HEK293 (cell line): ENCODE data around the gene IQCH.

Experiments
- CTCF ChIA-PET: fragments of 350-600 bp; formaldehyde crosslinking; extraction: SDS; loops from one replicate; lab custom pipeline; 2021; ENCODE audit warnings: antibody characterized with exemption; lab: Yijun Ruan, JAX
- POLR2A ChIA-PET: fragments of 300-600 bp; formaldehyde crosslinking; extraction: SDS; loops from one replicate; lab custom pipeline; 2020; ENCODE audit warnings: antibody characterized with exemption, inconsistent platforms; lab: Yijun Ruan, JAX
- H3K27ac ChIP-seq: fragments of 200-500 bp; sonication (Bioruptor generic); 2 replicates; pipeline ENCODE4 v1.5.1; 2014; ENCODE audit warnings: low read depth, low read length, control low read depth, inconsistent platforms; ENCODE audit errors: extremely low read depth
- H3K36me3 ChIP-seq, 2 experiments: fragments of 200-500 bp in 1 of 2; sonication (Bioruptor generic) in 1 of 2; 1 replicate in 1 of 2; 2 replicates in 1 of 2; pipeline ENCODE4 v1.5.1; 2014 to 2017; ENCODE audit warnings: inconsistent platforms in 2 of 2, low read length in 2 of 2; ENCODE audit not compliant: control insufficient read depth in 2 of 2, insufficient read depth in 1 of 2
- H3K4me1 ChIP-seq: fragments of 200-500 bp; sonication (Bioruptor generic); 2 replicates; pipeline ENCODE4 v1.5.1; 2014; ENCODE audit warnings: mild to moderate bottlenecking, low read length, inconsistent platforms; ENCODE audit not compliant: control insufficient read depth, insufficient read depth
- H3K4me3 ChIP-seq: 2 replicates; pipeline ENCODE4 v1.5.1; 2011; ENCODE audit warnings: low read depth, mild to moderate bottlenecking, control low read depth, low read length, moderate library complexity
- H3K9me3 ChIP-seq: fragments of 200-500 bp; sonication (Bioruptor generic); 2 replicates; pipeline ENCODE4 v1.5.1; 2014; ENCODE audit warnings: low read depth, low read length, inconsistent platforms; ENCODE audit not compliant: control insufficient read depth, insufficient read depth
- ZFP41 ChIP-seq: fragments of 450-650 bp; formaldehyde crosslinking; IDR thresholded peaks from 2 replicates; pipeline ENCODE4 v1.5.1; 2016; ENCODE audit warnings: missing biosample characterization, missing genetic modification characterization, borderline replicate concordance
- ZNF10 ChIP-seq: fragments of 450-650 bp; formaldehyde crosslinking; IDR thresholded peaks from 2 replicates; pipeline ENCODE4 v1.5.1; 2017; ENCODE audit warnings: missing biosample characterization, missing genetic modification characterization
- ZNF121 ChIP-seq: fragments of 450-650 bp; formaldehyde crosslinking; IDR thresholded peaks from 2 replicates; pipeline ENCODE4 v1.5.1; 2016; ENCODE audit warnings: missing biosample characterization, missing genetic modification characterization
- ZNF239 ChIP-seq: fragments of 450-650 bp; formaldehyde crosslinking; IDR thresholded peaks from 2 replicates; pipeline ENCODE4 v1.5.1; 2016; ENCODE audit warnings: missing biosample characterization, missing genetic modification characterization
- ZNF248 ChIP-seq: fragments of 450-650 bp; formaldehyde crosslinking; IDR thresholded peaks from 2 replicates; pipeline ENCODE4 v1.5.1; 2017; ENCODE audit warnings: missing biosample characterization, missing genetic modification characterization
- ZNF521 ChIP-seq: fragments of 450-650 bp; formaldehyde crosslinking; IDR thresholded peaks from 2 replicates; pipeline ENCODE4 v1.5.1; 2017; ENCODE audit warnings: missing biosample characterization, mild to moderate bottlenecking, missing genetic modification characterization
- ZNF544 ChIP-seq: fragments of 450-650 bp; formaldehyde crosslinking; IDR thresholded peaks from 2 replicates; pipeline ENCODE4 v1.5.0; 2017; ENCODE audit warnings: missing biosample characterization, missing genetic modification characterization
- ZNF660 ChIP-seq: fragments of 450-650 bp; IDR thresholded peaks from 2 replicates; pipeline ENCODE4 v1.5.1; 2018; ENCODE audit warnings: missing biosample characterization, mild to moderate bottlenecking, missing genetic modification characterization
- ZNF701 ChIP-seq: fragments of 450-650 bp; formaldehyde crosslinking; IDR thresholded peaks from 2 replicates; pipeline ENCODE4 v1.5.1; 2016; ENCODE audit warnings: missing biosample characterization, missing genetic modification characterization
- TF ChIP-seq, protein P1 (sequence below): fragments of 450-650 bp; formaldehyde crosslinking; IDR thresholded peaks from 2 replicates; pipeline ENCODE4 v1.5.1; 2016; ENCODE audit warnings: missing biosample characterization, missing genetic modification characterization
- TF ChIP-seq, protein P2 (sequence below): fragments of 450-650 bp; IDR thresholded peaks from 2 replicates; pipeline ENCODE4 v1.5.1; 2018; ENCODE audit warnings: missing biosample characterization, missing genetic modification characterization
- TF ChIP-seq, protein P3 (sequence below): fragments of 450-650 bp; formaldehyde crosslinking; IDR thresholded peaks from 2 replicates; pipeline ENCODE4 v1.5.1; 2016; ENCODE audit warnings: missing biosample characterization, missing genetic modification characterization
- TF ChIP-seq, protein P4 (sequence below): fragments of 450-650 bp; formaldehyde crosslinking; IDR thresholded peaks from 2 replicates; pipeline ENCODE4 v1.5.1; 2016; ENCODE audit warnings: missing biosample characterization, missing genetic modification characterization
- TF ChIP-seq, protein P5 (sequence below): fragments of 450-650 bp; formaldehyde crosslinking; IDR thresholded peaks from 2 replicates; pipeline ENCODE4 v1.5.1; 2017; ENCODE audit warnings: missing biosample characterization, missing genetic modification characterization
- TF ChIP-seq, protein P6 (sequence below): fragments of 450-650 bp; formaldehyde crosslinking; IDR thresholded peaks from 2 replicates; pipeline ENCODE4 v1.5.1; 2016; ENCODE audit warnings: missing biosample characterization, missing genetic modification characterization

Gene IQCH

DNA sequence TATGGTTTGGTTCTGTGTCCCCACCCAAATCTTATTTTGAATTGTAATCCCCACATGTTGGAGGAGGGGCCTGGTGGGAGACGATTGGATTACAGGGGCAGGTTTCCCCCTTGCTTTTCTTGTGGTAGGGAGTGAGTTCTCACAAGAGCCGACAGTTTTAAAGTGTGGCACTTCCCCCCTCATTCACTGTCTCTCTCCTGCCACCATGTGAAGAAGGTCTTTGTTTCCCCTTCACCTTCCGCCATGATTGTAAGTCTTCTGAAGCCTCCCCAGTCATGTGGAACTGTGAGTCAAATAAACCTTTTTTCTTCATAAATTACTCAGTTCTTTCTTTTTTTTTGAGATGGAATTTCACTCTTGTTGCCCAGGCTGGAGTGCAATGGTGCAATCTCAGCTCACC is 124.9 kb downstream of the IQCH start:
- Histone ChIP-seq H3K4me3 (no peak overlapping the region), H3K4me1 (no peaks in the 10 kb centered on the region), H3K36me3 (no peaks in the 10 kb centered on the region), H3K9me3 (no peaks in the 10 kb centered on the region)
- POLR2A ChIA-PET, result no interaction called here
- CTCF ChIA-PET, result no interaction called here
- TF ChIP-seq, protein P1, sequence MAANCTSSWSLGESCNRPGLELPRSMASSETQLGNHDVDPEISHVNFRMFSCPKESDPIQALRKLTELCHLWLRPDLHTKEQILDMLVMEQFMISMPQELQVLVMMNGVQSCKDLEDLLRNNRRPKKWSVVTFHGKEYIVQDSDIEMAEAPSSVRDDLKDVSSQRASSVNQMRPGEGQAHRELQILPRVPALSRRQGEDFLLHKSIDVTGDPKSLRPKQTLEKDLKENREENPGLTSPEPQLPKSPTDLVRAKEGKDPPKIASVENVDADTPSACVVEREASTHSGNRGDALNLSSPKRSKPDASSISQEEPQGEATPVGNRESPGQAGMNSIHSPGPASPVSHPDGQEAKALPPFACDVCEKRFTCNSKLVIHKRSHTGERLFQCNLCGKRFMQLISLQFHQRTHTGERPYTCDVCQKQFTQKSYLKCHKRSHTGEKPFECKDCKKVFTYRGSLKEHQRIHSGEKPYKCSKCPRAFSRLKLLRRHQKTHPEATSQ (tag by site-specific recombination), result no peak
- TF ChIP-seq, protein P2, sequence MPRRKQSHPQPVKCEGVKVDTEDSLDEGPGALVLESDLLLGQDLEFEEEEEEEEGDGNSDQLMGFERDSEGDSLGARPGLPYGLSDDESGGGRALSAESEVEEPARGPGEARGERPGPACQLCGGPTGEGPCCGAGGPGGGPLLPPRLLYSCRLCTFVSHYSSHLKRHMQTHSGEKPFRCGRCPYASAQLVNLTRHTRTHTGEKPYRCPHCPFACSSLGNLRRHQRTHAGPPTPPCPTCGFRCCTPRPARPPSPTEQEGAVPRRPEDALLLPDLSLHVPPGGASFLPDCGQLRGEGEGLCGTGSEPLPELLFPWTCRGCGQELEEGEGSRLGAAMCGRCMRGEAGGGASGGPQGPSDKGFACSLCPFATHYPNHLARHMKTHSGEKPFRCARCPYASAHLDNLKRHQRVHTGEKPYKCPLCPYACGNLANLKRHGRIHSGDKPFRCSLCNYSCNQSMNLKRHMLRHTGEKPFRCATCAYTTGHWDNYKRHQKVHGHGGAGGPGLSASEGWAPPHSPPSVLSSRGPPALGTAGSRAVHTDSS (tag by site-specific recombination), result no peak
- TF ChIP-seq, protein P3, sequence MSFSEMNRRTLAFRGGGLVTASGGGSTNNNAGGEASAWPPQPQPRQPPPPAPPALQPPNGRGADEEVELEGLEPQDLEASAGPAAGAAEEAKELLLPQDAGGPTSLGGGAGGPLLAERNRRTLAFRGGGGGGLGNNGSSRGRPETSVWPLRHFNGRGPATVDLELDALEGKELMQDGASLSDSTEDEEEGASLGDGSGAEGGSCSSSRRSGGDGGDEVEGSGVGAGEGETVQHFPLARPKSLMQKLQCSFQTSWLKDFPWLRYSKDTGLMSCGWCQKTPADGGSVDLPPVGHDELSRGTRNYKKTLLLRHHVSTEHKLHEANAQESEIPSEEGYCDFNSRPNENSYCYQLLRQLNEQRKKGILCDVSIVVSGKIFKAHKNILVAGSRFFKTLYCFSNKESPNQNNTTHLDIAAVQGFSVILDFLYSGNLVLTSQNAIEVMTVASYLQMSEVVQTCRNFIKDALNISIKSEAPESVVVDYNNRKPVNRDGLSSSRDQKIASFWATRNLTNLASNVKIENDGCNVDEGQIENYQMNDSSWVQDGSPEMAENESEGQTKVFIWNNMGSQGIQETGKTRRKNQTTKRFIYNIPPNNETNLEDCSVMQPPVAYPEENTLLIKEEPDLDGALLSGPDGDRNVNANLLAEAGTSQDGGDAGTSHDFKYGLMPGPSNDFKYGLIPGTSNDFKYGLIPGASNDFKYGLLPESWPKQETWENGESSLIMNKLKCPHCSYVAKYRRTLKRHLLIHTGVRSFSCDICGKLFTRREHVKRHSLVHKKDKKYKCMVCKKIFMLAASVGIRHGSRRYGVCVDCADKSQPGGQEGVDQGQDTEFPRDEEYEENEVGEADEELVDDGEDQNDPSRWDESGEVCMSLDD (tag by site-specific recombination), result no peak
- no peak for TF ChIP-seq ZNF10 (tag by site-specific recombination)
- no peak for TF ChIP-seq ZNF239 (tag by site-specific recombination)
- TF ChIP-seq ZNF248 (tag by site-specific recombination), result no peak
- TF ChIP-seq, all 188 proteins: peak for 0
- no peak overlapping the region for H3K27ac ChIP-seq

DNA sequence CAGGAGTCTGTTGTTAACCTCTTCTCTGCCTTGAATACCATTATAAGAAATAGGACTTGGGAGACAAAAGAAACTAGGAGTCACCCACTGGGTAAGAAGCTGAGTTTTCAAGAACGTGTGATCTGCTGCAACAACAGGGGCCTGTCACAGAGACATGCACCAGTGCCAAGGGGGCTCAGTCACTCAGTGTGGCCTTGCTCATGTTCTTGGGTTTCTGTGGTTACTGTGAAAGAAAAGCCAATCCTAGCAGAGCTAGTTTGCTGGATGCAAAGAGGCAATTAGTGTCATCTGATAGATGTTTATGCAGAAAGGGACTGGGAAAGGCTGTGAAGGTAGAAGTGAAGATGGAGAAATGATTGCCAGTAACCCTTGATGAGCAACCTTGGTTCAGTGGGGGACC is 126.3 kb downstream of the IQCH start:
- H3K4me3 ChIP-seq, result no peak overlapping the region
- TF ChIP-seq, protein P4, sequence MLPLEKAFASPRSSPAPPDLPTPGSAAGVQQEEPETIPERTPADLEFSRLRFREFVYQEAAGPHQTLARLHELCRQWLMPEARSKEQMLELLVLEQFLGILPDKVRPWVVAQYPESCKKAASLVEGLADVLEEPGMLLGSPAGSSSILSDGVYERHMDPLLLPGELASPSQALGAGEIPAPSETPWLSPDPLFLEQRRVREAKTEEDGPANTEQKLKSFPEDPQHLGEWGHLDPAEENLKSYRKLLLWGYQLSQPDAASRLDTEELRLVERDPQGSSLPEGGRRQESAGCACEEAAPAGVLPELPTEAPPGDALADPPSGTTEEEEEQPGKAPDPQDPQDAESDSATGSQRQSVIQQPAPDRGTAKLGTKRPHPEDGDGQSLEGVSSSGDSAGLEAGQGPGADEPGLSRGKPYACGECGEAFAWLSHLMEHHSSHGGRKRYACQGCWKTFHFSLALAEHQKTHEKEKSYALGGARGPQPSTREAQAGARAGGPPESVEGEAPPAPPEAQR (tag by site-specific recombination), result no peak
- no peak for TF ChIP-seq ZNF521 (tag by site-specific recombination)
- TF ChIP-seq ZNF121 (tag by site-specific recombination), result no peak
- no peak for TF ChIP-seq ZNF660
- TF ChIP-seq, protein P5, sequence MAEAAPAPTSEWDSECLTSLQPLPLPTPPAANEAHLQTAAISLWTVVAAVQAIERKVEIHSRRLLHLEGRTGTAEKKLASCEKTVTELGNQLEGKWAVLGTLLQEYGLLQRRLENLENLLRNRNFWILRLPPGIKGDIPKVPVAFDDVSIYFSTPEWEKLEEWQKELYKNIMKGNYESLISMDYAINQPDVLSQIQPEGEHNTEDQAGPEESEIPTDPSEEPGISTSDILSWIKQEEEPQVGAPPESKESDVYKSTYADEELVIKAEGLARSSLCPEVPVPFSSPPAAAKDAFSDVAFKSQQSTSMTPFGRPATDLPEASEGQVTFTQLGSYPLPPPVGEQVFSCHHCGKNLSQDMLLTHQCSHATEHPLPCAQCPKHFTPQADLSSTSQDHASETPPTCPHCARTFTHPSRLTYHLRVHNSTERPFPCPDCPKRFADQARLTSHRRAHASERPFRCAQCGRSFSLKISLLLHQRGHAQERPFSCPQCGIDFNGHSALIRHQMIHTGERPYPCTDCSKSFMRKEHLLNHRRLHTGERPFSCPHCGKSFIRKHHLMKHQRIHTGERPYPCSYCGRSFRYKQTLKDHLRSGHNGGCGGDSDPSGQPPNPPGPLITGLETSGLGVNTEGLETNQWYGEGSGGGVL (tag by site-specific recombination), result no peak
- no peak for TF ChIP-seq ZNF544
- TF ChIP-seq ZFP41 (tag by site-specific recombination), result no peak
- TF ChIP-seq ZNF701 (tag by site-specific recombination), result no peak
- TF ChIP-seq, protein P6, sequence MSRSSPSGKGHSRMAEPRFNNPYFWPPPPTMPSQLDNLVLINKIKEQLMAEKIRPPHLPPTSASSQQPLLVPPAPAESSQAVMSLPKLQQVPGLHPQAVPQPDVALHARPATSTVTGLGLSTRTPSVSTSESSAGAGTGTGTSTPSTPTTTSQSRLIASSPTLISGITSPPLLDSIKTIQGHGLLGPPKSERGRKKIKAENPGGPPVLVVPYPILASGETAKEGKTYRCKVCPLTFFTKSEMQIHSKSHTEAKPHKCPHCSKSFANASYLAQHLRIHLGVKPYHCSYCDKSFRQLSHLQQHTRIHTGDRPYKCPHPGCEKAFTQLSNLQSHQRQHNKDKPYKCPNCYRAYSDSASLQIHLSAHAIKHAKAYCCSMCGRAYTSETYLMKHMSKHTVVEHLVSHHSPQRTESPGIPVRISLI (tag by site-specific recombination), result no peak
- H3K36me3 ChIP-seq, result no peaks in the 10 kb centered on the region
- H3K9me3 ChIP-seq, result no peaks in the 10 kb centered on the region
- ChIA-PET POLR2A (no interaction called here), CTCF (interaction anchor here (1.5 to 2.1 kb wide), 2 partner anchors 14 to 53 kb away, joined by 3 to 7 read pairs; no protein-coding TSS in a partner anchor)
- no peaks in the 10 kb centered on the region for H3K4me1 ChIP-seq
- no peak overlapping the region for H3K27ac ChIP-seq
